ENCODE results near the gene MYOM3.
"Not testable (repeated sequence)": the region's sequence is repeated elsewhere in the genome, so short reads cannot be mapped to it uniquely, and the experiment has no call there.

Gene MYOM3

GRCh38 chr1:24077278-24077978 lies 34.5 kb downstream of the MYOM3 start:
- no peak for DNase-seq (ENCODE audit: extremely low read depth in 1 of 2, low read depth in 1 of 2)

DNA sequence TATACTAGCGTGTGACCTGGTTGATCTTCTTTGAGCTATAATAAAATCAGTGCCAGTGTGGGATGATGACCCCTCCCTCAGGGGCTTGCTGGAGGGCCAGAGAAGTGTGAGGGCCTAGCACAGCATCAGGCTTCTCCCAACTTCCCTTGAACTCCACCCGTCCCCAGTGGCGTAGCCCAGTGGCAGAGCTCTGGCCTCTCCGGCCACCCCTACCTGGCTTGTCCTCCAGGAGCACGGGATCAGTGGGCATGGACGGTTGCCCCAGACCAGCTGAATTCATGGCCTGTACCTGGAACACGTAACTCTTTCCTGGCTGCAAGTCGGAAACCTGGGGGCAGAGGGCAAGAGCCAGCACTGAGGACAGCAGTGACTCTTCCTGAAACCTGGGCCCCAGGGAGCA lies 36.0 kb downstream of the MYOM3 start:
- no peak for DNase-seq (ENCODE audit: extremely low read depth in 1 of 2, low read depth in 1 of 2)

DNA sequence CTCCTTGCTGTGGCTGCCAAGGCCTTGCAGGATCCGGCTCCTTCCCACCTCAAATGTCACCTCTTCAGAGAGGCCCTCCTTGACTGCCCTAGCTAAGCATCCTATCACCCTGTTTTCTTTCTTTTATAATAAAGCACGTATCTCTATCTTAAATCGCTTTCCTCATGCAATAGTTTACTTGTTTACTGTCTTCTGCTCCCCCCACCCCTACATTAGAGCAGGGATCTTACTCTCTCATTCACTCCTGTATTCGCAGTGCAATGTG lies 36.4 kb downstream of the MYOM3 start:
- DNase-seq (ENCODE audit: extremely low read depth in 1 of 2, low read depth in 1 of 2): no peak

- DNase-seq (ENCODE audit: extremely low read depth in 1 of 2, low read depth in 1 of 2): no peak
These were observed 36.9 kb downstream of the MYOM3 start for GRCh38 chr1:24074817-24075589.

GRCh38 chr1:24074196-24074595 lies 37.7 kb downstream of the MYOM3 start:
- no peak for DNase-seq (ENCODE audit: extremely low read depth in 1 of 2, low read depth in 1 of 2)

DNA sequence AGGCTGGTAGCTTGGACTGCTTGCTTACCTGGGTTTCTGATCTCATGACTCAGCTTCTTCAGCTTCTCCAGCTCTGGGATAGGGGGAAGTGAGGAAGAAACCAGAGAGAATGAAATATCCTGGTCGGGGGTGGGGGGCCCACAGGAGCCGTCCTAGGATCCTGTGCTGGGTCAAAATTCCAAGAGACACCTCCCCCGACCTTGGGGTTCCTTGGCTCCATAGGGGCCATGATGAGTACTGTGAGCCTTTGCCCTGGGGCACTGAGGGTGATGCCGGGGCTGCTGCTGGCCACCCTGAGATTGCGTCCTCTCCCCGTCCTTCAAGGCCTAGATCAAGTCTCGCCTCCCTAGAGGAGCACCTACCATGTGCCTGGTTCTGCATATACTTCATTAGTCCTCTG lies 40.0 kb downstream of the MYOM3 start:
- no peak for DNase-seq (ENCODE audit: extremely low read depth in 1 of 2, low read depth in 1 of 2)

GRCh38 chr1:24070821-24071393 lies 41.0 kb downstream of the MYOM3 start:
- DNase-seq (ENCODE audit: extremely low read depth in 1 of 2, low read depth in 1 of 2): peak; percentile 26 to 41

- DNase-seq (ENCODE audit: extremely low read depth in 1 of 2, low read depth in 1 of 2): no peak
These were observed 42.1 kb downstream of the MYOM3 start for GRCh38 chr1:24069817-24070216.

DNA sequence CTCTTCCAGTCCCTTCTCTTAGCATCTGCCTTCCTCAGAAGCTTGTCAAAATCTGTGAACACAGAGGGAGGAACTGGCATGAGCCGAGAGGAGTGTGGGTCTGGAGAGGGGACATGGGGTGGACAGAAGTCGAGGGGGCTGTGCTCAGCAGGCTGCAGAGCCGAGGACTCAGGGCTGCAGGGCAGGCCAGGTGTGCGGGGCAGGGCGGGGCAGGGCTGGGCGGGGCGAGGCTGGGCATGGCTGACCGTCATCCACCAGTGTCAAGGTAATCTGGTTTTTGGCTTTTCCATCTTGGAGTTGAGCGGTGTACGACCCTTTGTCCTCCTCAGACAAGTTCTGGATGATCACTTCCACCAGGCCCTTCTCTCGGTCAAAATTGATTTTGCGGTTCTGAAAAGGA lies 44.0 kb downstream of the MYOM3 start:
- DNase-seq (ENCODE audit: extremely low read depth in 1 of 2, low read depth in 1 of 2): no peak

DNA sequence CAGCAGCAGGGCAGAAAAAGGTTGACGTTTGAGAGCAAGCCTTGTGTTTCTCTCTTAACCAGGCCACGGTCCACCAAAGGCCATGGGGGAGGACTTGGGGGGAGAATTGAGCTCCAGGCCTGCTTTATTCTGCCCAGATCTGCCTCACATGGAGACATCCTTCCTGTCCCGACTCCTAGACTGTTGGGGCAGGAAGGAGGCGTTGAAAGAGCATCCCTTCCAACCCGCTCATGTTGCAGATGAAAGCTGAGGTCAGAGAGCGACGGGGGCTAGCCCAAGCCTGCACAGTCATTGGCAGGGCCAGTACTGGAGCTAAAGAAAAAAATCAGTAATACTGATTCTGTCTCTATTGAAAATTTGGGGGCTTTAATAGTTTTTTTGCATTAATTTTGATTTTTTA lies 46.6 kb downstream of the MYOM3 start:
- no peak for DNase-seq (ENCODE audit: extremely low read depth in 1 of 2, low read depth in 1 of 2)

DNA sequence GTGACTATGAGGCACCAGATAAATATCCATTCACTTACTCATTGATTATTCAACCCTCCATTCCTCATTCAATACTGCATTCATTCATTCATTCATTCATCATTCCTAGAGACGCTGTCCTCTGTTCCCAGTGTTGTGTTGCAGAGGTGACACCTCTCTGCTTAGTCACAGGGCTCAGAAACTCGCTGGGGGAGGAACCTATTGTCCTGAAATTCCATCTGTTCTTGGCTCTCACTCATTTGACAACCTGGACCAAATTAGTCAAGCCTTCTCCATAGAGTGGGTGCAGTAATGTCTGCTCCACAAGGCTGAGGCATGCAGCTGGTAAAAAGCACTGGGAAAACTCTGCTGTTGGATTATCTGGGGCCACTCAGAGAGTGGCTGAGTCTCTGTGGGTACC lies 49.7 kb downstream of the MYOM3 start:
- DNase-seq (ENCODE audit: extremely low read depth in 1 of 2, low read depth in 1 of 2): no peak

GRCh38 chr1:24060482-24060881 lies 51.5 kb downstream of the MYOM3 start:
- DNase-seq (ENCODE audit: extremely low read depth in 1 of 2, low read depth in 1 of 2): no peak

DNA sequence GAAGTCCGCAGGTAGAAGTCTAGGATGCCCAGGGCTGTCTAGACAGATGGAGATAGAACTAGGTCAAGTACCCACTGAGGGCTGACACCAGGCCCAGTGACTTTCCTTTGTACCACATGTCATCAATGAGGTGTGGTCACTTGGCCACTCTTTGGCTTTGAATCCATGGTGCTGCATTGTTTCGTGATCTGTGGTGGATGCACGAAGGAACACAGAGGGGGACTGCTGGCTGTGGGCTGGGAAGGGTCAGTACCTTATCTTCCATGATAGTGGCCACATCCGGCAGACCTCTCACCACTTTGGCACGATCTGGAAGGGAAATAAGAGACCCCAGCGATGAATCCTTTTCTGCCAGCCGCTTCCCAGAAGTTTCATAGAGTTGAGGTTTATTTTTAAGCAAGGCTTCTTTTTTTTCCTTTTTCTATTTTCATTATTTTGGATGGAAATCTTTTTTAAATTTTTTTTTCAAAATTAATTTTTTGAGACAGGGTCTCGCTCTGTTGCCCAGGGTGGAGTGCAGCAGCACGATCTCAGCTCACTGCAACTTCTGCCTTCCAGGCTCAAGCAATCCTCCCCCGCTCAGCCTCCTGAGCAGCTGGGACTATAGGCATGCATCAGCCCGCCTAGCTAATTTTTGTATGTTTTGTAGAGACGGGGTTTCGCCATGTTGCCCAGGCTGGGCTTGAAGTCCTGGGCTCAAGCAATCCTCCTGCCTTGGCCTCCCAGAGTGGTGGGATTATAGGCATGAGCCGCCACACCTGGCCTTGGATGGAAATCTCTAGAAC lies 53.1 kb downstream of the MYOM3 start:
- no peak for DNase-seq (ENCODE audit: extremely low read depth in 1 of 2, low read depth in 1 of 2)

DNA sequence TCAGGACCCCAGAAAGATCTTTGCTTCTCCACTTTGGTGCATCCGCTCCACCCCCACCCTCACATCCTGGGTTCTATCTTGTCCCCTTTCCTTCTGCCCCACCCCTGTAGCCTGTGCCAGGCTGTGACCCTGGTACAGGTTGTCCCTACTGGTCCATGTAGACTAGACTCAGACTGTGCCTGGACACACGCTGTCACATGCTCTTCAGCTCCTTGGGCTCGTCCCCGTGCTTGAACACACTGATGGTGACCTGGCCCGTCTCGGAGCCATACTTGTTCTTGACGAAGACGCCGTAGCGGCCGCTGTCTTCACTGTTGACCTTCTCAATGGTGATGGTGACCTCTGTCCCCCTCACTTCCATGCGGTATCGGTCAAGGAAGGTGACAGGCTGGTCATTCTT lies 54.8 kb downstream of the MYOM3 start:
- DNase-seq (ENCODE audit: extremely low read depth in 1 of 2, low read depth in 1 of 2): no peak

GRCh38 chr1:24055681-24056080 lies 56.3 kb downstream of the MYOM3 start:
- no peak for DNase-seq (ENCODE audit: extremely low read depth in 1 of 2, low read depth in 1 of 2)

GRCh38 chr1:24052220-24052619 lies 59.7 kb downstream of the MYOM3 start:
- DNase-seq (ENCODE audit: extremely low read depth in 1 of 2, low read depth in 1 of 2): no peak

GRCh38 chr1:24051206-24051945 lies 60.6 kb downstream of the MYOM3 start:
- no peak for DNase-seq (ENCODE audit: extremely low read depth in 1 of 2, low read depth in 1 of 2)

- DNase-seq (ENCODE audit: extremely low read depth in 1 of 2, low read depth in 1 of 2): no peak
These were observed 62.2 kb downstream of the MYOM3 start for GRCh38 chr1:24049733-24050132.

DNA sequence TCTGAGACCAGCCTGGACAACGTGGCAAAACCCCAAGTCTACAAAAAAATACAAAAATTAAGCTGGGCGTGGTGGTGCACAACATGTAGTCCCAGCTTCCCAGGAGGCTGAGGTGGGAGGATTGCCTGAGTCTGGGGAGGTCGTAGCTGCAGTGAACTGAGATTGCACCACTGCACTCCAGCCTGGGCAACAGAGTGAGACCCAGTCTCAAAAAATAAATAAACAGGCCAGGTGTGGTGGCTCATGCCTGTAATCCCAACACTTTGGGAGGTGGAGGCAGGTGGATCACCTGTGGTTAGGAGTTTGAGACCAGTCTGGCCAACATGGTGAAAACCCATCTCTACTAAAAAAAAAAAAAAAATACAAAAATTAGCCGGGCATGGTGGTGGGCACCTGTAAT lies 63.0 kb downstream of the MYOM3 start:
- DNase-seq (ENCODE audit: extremely low read depth in 1 of 2, low read depth in 1 of 2): not testable (repeated sequence)

GRCh38 chr1:24048205-24048869 lies 63.6 kb downstream of the MYOM3 start:
- no peak for DNase-seq (ENCODE audit: extremely low read depth in 1 of 2, low read depth in 1 of 2)

GRCh38 chr1:24047110-24047477 lies 64.8 kb downstream of the MYOM3 start:
- DNase-seq (ENCODE audit: extremely low read depth in 1 of 2, low read depth in 1 of 2): no peak

All from activated CD8-positive, alpha-beta memory T cell treated with anti-CD3 and anti-CD28 coated beads for 1 hour (primary cell).